GM03348 (cell line): ENCODE data around the gene GPER1.

Experiments used
- DNase-seq: peaks from one replicate; pipeline ENCODE4 v3.0.0; 2012; ENCODE audit warnings: low spot score

The GPER1 gene

GRCh38 chr7:1053816-1054370 lies 34.0 kb upstream of the GPER1 start:
- no peak for DNase-seq

- DNase-seq: no peak
These were observed 33.5 kb upstream of the GPER1 start for GRCh38 chr7:1054438-1054837.

GRCh38 chr7:1054861-1055450 lies 33.0 kb upstream of the GPER1 start:
- DNase-seq: no peak

GRCh38 chr7:1055491-1055955 lies 32.4 kb upstream of the GPER1 start:
- DNase-seq: no peak

- DNase-seq: no peak
These were observed 31.7 kb upstream of the GPER1 start for GRCh38 chr7:1055956-1056784.

- no peak for DNase-seq
These were observed 31.0 kb upstream of the GPER1 start for GRCh38 chr7:1056785-1057410.

GRCh38 chr7:1057416-1058291 lies 30.3 kb upstream of the GPER1 start:
- no peak for DNase-seq

- no peak for DNase-seq
These were observed 29.6 kb upstream of the GPER1 start for GRCh38 chr7:1058311-1058710.

GRCh38 chr7:1058821-1059199 lies 29.1 kb upstream of the GPER1 start:
- DNase-seq: peak; percentile 41

- no peak for DNase-seq
These were observed 28.5 kb upstream of the GPER1 start for GRCh38 chr7:1059200-1060091.

GRCh38 chr7:1060315-1061072 lies 27.4 kb upstream of the GPER1 start:
- DNase-seq: no peak

GRCh38 chr7:1061180-1061579 lies 26.7 kb upstream of the GPER1 start:
- no peak for DNase-seq

GRCh38 chr7:1062296-1063294 lies 25.3 kb upstream of the GPER1 start:
- no peak for DNase-seq

GRCh38 chr7:1063361-1063760 lies 24.6 kb upstream of the GPER1 start:
- DNase-seq: no peak

GRCh38 chr7:1064581-1064980 lies 23.3 kb upstream of the GPER1 start:
- DNase-seq: no peak

GRCh38 chr7:1065263-1065584 lies 22.7 kb upstream of the GPER1 start:
- no peak for DNase-seq

- DNase-seq: peak; percentile 96
These were observed 22.2 kb upstream of the GPER1 start for GRCh38 chr7:1065585-1066241.

GRCh38 chr7:1066242-1066588 lies 21.7 kb upstream of the GPER1 start:
- no peak for DNase-seq

- DNase-seq: no peak
These were observed 19.9 kb upstream of the GPER1 start for GRCh38 chr7:1068013-1068412.
